HL-60 (cell line): ENCODE measurements around the gene LSM5.
A peak's percentile ranks its signal among the peaks of the same experiment; 100 is the strongest.

ENCODE experiments used
- DNase-seq, 2 experiments: peaks; one replicate each; pipeline ENCODE4 v3.0.0-alpha.2; 2010 to 2020; ENCODE audit warnings: low read depth in 1 of 2, low spot score in 1 of 2
- H3K27ac ChIP-seq: fragments of 250-450 bp; sonication (Bioruptor Pico); replicated peaks from 2 replicates; pipeline ENCODE4 v1.5.1; 2020; ENCODE audit warnings: mild to moderate bottlenecking, moderate library complexity
- H3K27me3 ChIP-seq: fragments of 250-450 bp; sonication (Bioruptor Pico); 2 replicates; pipeline ENCODE4 v1.5.1; 2021; ENCODE audit warnings: mild to moderate bottlenecking, moderate library complexity; ENCODE audit not compliant: insufficient read depth, poor library complexity, severe bottlenecking
- H3K4me3 ChIP-seq: replicated peaks from 2 replicates; pipeline ENCODE4 v1.5.1; 2011; ENCODE audit warnings: mild to moderate bottlenecking, control low read depth, low read length; ENCODE audit not compliant: insufficient read depth
- CTCF ChIP-seq: IDR thresholded peaks from one replicate; pipeline ENCODE4 v1.5.1; 2011; ENCODE audit warnings: low read length, control low read depth, inconsistent platforms; ENCODE audit not compliant: insufficient read depth
- GABPA ChIP-seq: IDR thresholded peaks from 2 replicates; pipeline ENCODE4 v1.6.1; 2012; ENCODE audit warnings: low read depth
- POLR2AphosphoS5 ChIP-seq: IDR thresholded peaks from 2 replicates; pipeline ENCODE4 v1.6.1; 2012; ENCODE audit warnings: low read depth
- REST ChIP-seq: IDR thresholded peaks from 2 replicates; pipeline ENCODE4 v1.6.1; 2012; ENCODE audit warnings: low read depth; ENCODE audit not compliant: insufficient replicate concordance
- SPI1 ChIP-seq: IDR thresholded peaks from 2 replicates; pipeline ENCODE4 v1.6.1; 2012; ENCODE audit warnings: low read depth, mild to moderate bottlenecking, borderline replicate concordance

Gene LSM5

GRCh38 chr7:32481176-32481575, 9.0 kb downstream of the LSM5 start:
- Histone ChIP-seq H3K27me3 (no peaks in the 10 kb centered on the region), H3K27ac (no peak overlapping the region)
- TF ChIP-seq CTCF (no peak), POLR2AphosphoS5 (no peak), REST (no peak)

GRCh38 chr7:32479574-32480200, 10.5 kb downstream of the LSM5 start:
- TF ChIP-seq POLR2AphosphoS5, result no peak
- peak; percentile 89 for TF ChIP-seq CTCF
- Histone ChIP-seq H3K27me3 (no peaks in the 10 kb centered on the region), H3K4me3 (no peak overlapping the region), H3K27ac (no peak overlapping the region)
- peak in 1 of 2 experiments; percentile 42 for DNase-seq

More at GRCh38 chr7:32481176-32481575, 9.0 kb downstream of the LSM5 start:
- DNase-seq, result peak in 1 of 2 experiments; percentile 25
- H3K4me3 ChIP-seq, result no peak overlapping the region

- DNase-seq, result no peak
- no peak for TF ChIP-seq REST
- no peak for TF ChIP-seq POLR2AphosphoS5
- no peak for TF ChIP-seq CTCF
- TF ChIP-seq GABPA, result no peak
- TF ChIP-seq SPI1, result no peak
- H3K4me3 ChIP-seq, result no peak overlapping the region
- H3K27me3 ChIP-seq, result no peaks in the 10 kb centered on the region
- H3K27ac ChIP-seq, result no peak overlapping the region
Observed at GRCh38 chr7:32477649-32477980, 12.6 kb downstream of the LSM5 start.

GRCh38 chr7:32476816-32477648, 13.1 kb downstream of the LSM5 start:
- H3K27ac ChIP-seq, result no peak overlapping the region
- H3K27me3 ChIP-seq, result no peaks in the 10 kb centered on the region
- no peak overlapping the region for H3K4me3 ChIP-seq
- no peak for DNase-seq
- TF ChIP-seq GABPA, result no peak
